RKO (cell line): ENCODE measurements around the gene SMIM20.

Experiments used
- DNase-seq: peaks from one replicate; pipeline ENCODE4 v3.0.0-alpha.2; 2016; ENCODE audit warnings: low spot score

Gene SMIM20

GRCh38 chr4:25926462-25926861 lies 12.4 kb downstream of the SMIM20 start:
- no peak for DNase-seq

DNA sequence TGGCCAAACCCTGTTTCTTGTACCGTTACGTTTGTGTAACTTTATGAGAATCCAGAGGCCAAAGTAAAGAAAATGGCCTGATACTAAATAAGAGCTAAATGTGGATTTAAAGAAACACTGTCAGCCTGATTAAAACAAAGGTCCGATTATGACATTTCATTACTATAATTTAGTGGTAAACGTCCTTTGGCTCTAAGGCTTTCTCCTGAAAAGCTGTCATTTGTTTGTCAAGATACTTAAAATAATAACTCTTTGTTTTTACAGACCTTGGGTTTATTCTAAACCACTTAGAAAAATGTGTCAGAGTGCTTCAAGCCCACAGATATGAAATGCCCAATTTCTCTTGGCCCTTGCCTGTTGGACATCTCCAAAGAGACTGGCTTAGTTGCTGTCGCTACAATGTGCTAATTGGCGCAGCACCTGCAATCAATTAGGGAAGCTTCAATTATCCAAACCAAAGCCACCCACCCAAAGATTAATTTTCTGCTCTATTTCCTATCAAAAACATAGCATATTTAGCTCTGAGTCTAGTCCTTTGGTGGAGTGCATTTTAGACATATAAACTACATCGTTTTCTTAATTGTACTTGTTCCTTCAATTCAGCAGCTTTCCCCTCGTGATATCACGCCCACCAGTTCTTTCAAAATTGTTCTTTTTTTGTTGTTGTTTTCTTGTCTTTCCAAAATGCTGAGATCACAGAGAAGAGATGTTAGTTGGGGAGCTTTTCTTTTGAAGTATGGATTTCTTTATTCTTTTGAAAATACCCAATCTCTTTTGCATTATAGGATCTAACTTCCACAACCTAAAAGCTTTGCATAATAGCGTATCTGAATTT lies 13.6 kb downstream of the SMIM20 start:
- no peak for DNase-seq

DNA sequence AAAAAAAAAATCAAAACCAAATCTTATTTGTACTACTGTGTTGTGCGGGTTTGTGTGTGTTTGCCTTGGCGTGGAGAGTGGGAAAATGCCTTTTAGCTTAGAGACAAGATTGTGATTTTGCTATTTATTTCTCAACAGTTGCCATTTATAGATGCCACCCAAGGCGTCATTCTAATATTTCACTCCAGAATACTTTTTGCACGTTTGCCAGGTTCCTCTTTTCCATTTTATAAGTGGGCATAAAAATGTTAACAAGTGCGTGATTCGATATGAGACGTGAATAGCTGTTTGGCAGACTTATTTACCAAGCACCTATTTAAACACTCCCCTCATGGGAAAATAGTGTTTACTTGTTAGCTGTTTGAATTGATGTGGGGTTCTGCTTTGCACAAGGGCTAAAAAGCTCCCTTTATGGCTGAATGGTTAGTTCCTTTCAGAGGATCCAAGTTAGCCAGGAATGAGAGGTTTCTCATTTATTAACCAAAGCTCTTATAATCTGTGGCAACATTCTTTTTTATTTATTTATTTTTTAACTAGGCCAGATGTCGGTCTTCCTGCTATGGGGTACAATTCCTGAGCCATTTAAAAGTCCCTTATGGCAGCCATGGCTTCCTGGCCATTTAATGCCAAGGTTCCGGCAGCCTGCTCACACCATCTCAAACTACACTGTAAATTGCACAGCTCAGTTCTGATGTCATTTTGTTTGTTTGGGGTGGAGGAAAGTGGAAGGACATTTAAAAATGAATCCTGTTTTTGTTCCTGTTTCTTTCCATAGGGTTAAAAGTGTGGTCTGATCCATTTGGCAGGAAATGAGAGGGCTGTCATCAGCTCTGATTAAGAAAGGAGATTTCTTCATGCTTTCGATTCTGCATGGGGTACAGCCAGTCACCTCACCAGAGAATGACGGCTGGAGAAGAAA lies 14.6 kb downstream of the SMIM20 start:
- DNase-seq, result no peak

DNA sequence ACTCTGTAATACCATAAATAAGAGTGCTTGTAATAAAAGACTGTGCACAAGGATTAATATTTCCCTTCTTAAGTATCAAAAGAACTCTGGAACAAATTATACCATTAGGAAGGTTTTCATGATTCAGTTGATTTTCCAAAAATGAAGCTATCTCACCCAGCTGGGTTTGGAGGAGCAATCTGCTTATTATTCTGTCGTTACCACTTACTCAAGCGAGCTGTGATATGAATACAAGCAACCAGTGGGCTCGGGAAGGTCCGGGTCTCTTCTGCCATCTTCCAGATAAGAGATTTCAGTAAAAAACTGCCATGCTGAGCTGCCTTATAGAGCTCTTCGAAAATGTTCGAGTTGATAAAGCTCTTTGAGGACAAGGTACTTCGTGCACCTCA lies 15.3 kb downstream of the SMIM20 start:
- no peak for DNase-seq

GRCh38 chr4:25930731-25931354 lies 16.8 kb downstream of the SMIM20 start:
- DNase-seq, result no peak

GRCh38 chr4:25936696-25937095 lies 22.7 kb downstream of the SMIM20 start:
- no peak for DNase-seq

GRCh38 chr4:25937801-25938200 lies 23.8 kb downstream of the SMIM20 start:
- DNase-seq, result no peak

GRCh38 chr4:25938366-25938765 lies 24.3 kb downstream of the SMIM20 start:
- no peak for DNase-seq

DNA sequence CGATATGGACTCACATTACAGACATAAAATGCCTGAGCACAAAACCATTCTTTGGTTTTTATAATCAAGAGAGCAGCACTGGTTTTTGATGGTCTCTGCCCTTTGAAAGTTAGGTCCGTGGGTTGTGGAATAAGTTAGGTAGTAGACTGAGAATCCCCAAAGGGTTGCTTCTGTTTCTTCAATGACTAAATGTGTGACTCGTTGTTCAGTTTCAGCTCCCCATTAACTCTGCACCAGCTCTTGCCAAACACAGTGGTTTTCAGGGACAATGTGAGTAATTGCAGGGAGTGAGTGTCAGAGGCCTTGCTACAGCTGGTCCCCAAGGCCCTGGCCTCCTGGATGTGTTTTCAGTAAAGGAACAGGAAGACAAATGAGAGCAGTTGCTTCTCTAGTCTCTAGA lies 24.8 kb downstream of the SMIM20 start:
- DNase-seq, result peak; percentile 46

DNA sequence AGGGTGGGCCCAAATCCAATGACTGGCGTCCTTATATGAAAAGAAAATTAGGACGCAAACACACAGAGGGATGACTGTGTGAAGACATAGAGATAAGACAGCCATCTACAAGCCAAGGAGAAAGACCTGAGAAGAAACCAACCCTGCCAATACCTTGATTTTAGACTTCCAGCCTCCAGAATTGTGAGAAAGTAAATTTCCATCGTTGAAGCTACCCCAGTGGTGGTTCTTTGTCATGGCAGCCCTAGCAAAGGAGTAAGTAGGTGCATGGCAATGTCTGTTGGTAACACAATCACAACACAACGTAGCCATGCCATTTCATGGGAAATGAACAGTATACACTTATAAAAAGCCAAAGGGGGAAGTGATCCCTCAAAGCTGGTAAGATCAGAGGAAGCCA lies 25.3 kb downstream of the SMIM20 start:
- DNase-seq, result no peak

DNA sequence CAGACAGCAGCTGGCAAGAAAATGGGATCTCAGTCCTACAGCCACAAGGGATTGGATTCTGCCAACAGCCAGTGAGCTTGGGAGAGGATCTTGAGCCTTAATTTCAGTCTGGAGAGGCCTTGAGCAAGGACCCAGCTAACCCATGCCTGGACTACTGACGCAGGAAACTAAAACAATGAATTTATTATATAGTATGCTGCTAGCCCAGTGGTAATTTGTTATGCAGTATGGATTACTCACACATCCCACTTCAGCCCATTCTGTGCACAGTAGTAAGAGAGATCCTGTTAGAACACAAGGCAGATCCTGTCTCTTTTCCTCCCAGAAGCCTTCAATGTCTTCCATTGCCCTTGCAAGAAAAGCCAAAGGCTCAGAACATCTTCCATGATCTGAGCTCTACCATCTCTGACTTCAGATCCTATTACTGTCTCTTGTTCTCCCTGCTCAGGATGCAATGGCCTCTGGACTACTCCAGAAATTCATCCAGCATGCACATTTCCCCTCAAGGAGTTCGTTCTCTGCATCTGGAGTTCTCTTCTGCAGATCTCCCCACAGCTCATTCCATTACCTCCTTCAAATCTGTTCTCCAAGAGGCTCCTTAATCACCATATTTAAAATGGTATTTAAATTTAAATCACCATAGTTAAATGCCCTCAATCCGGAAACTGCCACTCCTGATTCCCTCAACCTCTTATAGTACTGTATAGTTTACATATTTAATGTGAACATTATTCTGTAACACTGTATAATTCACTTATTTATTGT lies 27.6 kb downstream of the SMIM20 start:
- DNase-seq, result no peak

DNA sequence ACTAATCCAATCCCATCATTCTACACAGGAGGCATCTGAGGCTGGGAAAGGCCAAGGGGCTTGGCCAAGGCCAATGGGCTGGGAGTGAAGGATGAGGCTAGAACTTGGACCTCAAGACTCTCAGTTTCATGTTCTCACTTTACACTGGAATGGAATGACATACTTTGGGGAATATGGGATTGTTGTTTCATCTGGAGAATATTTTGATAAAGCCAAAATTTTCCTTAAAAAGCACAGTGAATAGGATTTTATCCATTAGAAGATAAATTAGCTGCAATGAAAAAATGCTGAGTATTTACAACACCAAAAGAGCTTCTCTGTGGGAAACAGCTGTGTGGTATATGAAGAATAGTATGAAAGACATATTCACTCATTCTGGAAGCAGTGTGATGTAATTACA lies 29.3 kb downstream of the SMIM20 start:
- no peak for DNase-seq

DNA sequence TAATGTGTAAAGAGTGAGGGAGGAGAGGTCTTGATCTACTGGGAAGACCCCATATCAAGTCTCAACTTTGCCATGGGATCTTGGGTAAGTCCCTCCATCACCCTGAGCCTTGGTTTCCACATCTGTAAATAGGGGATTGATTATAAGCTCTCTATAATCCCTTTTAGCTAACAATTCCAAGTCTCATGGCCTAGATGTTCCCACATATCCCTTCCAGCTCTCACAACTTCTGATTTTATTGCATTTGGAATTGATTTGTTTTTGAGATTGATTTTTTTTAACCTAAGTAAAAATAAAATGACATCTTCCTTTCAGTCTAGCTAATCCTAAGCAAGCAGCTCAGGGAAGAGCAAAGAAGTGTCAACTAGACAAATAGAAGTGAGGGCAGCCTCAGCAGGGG lies 29.8 kb downstream of the SMIM20 start:
- DNase-seq, result no peak

GRCh38 chr4:25948051-25948450 lies 34.0 kb downstream of the SMIM20 start:
- DNase-seq, result peak; percentile 52

DNA sequence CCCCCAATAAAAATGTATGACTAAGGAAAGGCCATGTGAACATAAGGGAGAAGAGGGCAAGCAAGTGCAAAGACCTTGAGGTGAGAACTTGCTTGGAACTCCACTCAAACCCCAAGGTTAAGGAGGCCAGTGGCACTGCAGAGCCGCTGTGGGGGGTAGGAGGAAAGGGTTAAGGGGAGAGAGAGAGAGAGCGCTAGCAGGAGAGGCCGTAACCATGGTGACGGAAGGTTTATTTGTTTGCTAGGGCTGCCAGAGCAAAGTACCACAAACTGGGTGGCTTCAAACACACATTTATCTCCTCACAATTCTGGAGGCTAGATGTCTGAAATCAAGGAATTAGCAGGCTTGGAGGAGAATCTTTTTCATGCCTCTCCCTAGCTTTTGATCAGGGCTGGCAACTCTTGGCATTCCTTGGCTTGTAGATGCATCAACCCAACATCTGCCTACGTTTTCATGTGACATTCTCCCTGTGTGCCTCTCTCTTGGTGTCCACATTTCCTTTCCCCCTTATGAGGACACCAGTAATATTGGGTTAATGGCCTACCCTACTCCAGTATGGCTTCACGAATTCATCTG lies 35.2 kb downstream of the SMIM20 start:
- no peak for DNase-seq

- no peak for DNase-seq
These were observed 36.0 kb downstream of the SMIM20 start for GRCh38 chr4:25949994-25950393.

DNA sequence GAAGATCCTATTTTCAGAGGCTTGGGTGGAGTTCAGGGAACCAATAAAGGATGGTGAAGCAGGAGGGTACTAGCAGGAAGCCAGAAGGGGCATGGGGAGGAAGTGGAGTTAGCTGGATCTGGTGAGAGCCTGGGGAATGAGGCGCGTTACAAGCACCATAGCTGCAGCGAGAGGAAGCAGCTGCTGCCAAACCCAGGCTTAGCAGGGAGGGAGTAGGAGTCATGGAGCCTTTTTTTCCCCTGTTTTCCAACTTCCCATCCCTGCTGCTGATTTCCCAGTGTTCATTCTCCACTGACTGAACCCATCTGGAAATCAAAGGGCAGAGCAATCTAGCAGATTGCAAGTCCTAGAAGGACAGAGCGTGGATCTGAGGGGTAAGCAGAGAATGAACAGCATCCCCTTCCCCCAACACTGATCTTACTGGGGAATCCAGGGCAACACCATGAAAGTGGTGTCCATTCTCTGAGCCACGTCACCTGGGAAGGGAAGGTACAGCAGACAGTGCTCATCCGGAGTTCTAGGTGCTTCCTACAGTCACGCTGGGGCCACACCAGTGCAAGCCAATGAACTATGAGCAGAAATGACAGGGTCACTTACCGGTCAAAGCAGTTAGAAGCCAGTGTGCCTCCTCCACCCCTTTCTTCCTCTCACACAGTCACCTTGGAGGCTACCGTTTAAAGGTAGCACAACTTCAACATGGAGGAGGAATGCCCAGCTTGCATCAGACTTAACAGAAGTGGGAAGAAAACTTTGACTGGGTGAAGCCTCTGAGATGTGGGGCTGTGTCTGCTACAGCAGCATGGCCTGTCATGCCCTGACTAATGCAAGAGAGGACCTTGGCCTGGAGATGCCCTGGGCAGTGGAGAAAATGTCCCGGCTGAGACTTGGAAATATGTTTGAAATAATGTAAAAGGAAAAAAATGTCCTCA lies 36.7 kb downstream of the SMIM20 start:
- DNase-seq, result no peak

GRCh38 chr4:25951390-25951952 lies 37.5 kb downstream of the SMIM20 start:
- no peak for DNase-seq

GRCh38 chr4:25953740-25954139 lies 39.7 kb downstream of the SMIM20 start:
- DNase-seq, result peak; percentile 26

- no peak for DNase-seq
These were observed 40.4 kb downstream of the SMIM20 start for GRCh38 chr4:25954293-25954904.
